Endometrial microvascular endothelial cells (primary cell): ENCODE data around the gene TMSB15C. TPM values are rescaled to one million over a fixed set of nuclear protein-coding genes. Genes with fewer than 3 reads are reported as not detected.
"Not testable (repeated sequence)": the region's sequence is repeated elsewhere in the genome, so short reads cannot be mapped to it uniquely, and the experiment has no call there.

Experiments used
- in situ Hi-C: cut with HindIII; loops from 2 replicates; pipeline ENCODE4 v1.10.0; 2017; ENCODE audit warnings: low sequenced_read_pairs, low pct_unique_long_range_greater_than_20kb; ENCODE audit errors: inconsistent ontology term
- total RNA-seq: library from RNA; depleted of rRNA; stranded (reverse); fragments of >200 nt; gene quantifications from one replicate; pipeline ENCODE4 v1.2.3, GENCODE V29; 2015; ENCODE audit errors: inconsistent ontology term

TMSB15C gene
- total RNA-seq, 1 donor from 2014 or later: 4.6 TPM

DNA sequence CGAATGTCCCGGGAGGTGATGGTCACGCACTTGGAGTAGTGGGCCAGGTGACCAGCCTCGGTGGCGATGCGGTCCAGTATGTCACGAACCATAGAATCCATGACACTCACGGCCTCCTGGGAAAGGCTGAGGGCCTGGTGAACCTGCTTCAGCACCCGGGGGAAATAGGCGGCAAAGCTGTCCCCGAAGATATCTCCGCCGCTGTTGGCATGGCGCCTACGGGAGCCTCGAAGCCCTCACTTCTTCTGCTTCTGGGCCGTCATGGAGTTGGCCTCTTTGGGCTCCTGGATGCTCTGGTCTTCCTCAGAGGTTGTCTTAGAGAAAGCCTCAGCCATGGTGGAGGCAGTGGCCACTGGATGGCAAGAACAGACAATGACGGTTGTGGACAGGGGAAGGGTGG, 13.4 kb downstream of the TMSB15C start:
- in situ Hi-C loops: not testable (repeated sequence)

DNA sequence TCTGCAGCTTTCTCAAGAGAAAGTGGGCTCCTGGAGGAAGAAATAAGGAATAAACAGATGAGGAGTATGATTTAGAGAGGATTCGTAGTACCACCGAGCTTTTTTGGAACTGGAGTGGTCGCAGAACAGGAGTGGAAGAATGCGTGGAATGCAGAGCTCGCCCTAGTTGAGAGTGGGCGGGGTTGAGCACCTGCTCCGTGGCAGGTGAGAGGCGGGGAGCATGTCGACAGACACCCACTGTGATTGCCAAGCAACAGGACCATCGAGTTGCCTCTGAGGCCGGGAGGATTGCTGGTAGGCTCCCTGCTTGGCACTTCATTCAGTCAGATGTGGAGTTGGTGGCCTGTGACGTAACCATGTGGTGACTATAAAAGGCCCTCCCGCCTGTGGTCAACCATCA, 21.1 kb downstream of the TMSB15C start:
- in situ Hi-C loops: not testable (repeated sequence)

DNA sequence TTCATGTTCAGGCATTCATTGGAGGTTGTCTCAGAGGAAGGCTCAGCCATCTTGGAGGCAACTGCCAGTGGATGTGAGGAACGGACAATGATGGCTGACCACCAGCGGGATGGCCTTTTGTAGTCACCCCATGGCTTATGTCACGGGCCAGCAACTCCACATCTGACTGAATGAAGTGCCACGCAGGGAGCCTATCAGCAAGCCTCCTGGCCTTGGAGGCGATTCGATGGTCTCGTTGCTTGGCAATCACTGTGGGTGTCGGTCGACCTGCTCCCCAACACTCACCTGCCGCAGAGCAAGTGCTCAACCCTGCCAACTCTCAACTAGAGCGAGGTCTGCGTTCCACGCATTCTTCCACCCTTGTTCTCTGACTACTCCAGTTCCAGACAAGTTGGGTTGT, 28.9 kb downstream of the TMSB15C start:
- in situ Hi-C loops: no loop called here

- in situ Hi-C loops: no loop called here
These were observed 30.4 kb downstream of the TMSB15C start for GRCh38 chrX:104045642-104046041.

DNA sequence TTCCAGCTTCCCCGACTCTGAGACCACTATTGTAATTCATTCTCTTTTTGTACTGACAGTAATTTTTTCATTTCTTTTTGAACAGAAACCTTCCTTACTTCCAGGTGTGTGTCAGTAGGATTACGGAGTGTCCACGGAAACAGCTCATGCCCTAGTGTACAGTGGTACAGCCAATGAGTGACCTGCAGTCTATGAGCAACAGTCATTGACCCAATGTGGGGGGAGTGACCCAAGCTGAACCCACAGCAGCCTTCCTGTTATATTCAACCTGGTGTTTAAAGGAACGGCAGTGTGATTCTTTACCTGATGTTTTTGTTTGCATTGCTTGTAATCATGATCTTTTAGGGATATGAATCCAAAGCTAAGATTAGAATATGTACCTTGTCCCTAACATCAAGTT, 35.0 kb downstream of the TMSB15C start:
- in situ Hi-C loops: no loop called here

DNA sequence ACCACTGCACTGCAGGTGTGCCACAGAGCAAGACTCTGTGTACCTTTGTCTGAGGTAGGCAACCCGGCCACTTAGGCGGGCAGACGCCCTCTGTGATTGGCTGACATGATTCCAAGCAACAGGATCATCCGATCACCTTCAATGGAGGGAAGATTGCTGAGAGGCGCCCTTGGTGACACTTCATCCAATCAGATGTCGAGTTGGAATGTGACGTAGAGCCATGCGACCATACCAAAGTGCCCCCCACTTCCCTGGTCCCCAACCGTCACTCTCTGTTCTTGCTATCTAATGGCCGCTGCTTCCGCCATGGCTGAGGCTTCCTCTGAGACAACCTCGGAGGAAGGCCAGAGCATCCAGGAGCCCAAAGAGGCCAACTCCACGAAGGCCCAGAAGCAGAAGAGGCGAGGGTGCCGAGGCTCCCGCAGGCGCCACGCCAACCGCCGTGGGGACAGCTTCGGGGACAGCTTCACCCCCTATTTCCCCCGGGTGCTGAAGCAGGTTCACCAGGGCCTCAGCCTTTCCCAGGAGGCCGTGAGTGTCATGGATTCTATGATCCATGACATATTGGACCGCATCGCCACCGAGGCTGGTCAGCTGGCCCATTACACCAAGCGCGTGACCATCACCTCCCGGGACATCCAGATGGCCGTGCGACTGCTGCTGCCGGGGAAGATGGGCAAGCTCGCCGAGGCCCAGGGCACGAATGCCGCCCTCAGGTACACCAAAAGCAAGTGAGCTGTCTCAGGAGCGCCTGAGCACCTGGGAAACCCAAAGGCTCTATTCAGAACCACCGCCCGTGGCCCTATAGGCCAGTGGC, 36.1 kb downstream of the TMSB15C start, which contains the start of gene H2BW2:
H2BW2 (plus strand) TSS at position 268 of the 817 bp plus-strand sequence; CDS start at position 307, 39 bp downstream.
- in situ Hi-C loops: no loop called here

Other genes with a start within 250 kb of the TMSB15C start
- 0.46 TPM for gene RAB9B, start 244.0 kb downstream of the TMSB15C start, total RNA-seq
- 1.6 TPM for gene TMSB15B, start 113.6 kb downstream of the TMSB15C start, total RNA-seq
- gene H2BW1, start 62.5 kb downstream of the TMSB15C start, total RNA-seq: not detected
- not detected for gene H2BW2, start 36.3 kb downstream of the TMSB15C start, total RNA-seq
- 0.09 TPM for gene ZCCHC18, start 36.3 kb upstream of the TMSB15C start, total RNA-seq
- gene SLC25A53, start 80.8 kb upstream of the TMSB15C start, total RNA-seq: 8.4 TPM
- 18.5 TPM for gene FAM199X, start 90.2 kb upstream of the TMSB15C start, total RNA-seq
- gene ESX1, start 178.7 kb upstream of the TMSB15C start, total RNA-seq: not detected